ENCODE data around the gene SIPA1L3.
"Not testable (repeated sequence)": the region's sequence is repeated elsewhere in the genome, so short reads cannot be mapped to it uniquely, and the experiment has no call there.

DNA sequence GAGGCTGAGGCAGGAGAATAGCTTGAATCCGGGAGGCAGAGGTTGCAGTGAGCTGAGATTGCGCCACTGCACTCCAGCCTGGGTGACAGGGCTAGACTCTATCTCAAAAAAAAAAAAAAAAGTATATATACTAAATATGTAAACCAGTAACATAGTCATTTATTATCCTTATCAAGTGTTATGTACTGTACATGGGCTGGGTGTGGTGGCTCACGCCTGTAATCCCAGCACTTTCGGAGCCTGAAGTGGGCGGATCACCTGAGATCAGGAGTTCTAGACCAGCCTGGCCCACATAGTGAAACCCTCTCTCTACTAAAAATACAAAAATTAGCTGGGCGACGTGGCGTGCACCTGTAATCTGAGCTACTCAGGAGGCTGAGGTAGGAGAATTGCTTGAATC lies 17.6 kb downstream of the SIPA1L3 start:
- not testable (repeated sequence) for TF ChIP-seq POLR2AphosphoS5 (IDR thresholded peaks at IDR 0.05); EP300 (conservative IDR thresholded peaks at IDR 0.05; ENCODE audit: poor library complexity, severe bottlenecking); EZH2 (IDR thresholded peaks at IDR 0.05; ENCODE audit: borderline replicate concordance, insufficient read depth, low read length, poor library complexity, severe bottlenecking); SMC3 (conservative IDR thresholded peaks at IDR 0.05; ENCODE audit: poor library complexity); RAD21 (conservative IDR thresholded peaks at IDR 0.05)
- TF ChIP-seq, protein P1, sequence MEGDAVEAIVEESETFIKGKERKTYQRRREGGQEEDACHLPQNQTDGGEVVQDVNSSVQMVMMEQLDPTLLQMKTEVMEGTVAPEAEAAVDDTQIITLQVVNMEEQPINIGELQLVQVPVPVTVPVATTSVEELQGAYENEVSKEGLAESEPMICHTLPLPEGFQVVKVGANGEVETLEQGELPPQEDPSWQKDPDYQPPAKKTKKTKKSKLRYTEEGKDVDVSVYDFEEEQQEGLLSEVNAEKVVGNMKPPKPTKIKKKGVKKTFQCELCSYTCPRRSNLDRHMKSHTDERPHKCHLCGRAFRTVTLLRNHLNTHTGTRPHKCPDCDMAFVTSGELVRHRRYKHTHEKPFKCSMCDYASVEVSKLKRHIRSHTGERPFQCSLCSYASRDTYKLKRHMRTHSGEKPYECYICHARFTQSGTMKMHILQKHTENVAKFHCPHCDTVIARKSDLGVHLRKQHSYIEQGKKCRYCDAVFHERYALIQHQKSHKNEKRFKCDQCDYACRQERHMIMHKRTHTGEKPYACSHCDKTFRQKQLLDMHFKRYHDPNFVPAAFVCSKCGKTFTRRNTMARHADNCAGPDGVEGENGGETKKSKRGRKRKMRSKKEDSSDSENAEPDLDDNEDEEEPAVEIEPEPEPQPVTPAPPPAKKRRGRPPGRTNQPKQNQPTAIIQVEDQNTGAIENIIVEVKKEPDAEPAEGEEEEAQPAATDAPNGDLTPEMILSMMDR (IDR thresholded peaks at IDR 0.05; ENCODE audit: poor library complexity, severe bottlenecking): not testable (repeated sequence)
- TF ChIP-seq, protein P2, sequence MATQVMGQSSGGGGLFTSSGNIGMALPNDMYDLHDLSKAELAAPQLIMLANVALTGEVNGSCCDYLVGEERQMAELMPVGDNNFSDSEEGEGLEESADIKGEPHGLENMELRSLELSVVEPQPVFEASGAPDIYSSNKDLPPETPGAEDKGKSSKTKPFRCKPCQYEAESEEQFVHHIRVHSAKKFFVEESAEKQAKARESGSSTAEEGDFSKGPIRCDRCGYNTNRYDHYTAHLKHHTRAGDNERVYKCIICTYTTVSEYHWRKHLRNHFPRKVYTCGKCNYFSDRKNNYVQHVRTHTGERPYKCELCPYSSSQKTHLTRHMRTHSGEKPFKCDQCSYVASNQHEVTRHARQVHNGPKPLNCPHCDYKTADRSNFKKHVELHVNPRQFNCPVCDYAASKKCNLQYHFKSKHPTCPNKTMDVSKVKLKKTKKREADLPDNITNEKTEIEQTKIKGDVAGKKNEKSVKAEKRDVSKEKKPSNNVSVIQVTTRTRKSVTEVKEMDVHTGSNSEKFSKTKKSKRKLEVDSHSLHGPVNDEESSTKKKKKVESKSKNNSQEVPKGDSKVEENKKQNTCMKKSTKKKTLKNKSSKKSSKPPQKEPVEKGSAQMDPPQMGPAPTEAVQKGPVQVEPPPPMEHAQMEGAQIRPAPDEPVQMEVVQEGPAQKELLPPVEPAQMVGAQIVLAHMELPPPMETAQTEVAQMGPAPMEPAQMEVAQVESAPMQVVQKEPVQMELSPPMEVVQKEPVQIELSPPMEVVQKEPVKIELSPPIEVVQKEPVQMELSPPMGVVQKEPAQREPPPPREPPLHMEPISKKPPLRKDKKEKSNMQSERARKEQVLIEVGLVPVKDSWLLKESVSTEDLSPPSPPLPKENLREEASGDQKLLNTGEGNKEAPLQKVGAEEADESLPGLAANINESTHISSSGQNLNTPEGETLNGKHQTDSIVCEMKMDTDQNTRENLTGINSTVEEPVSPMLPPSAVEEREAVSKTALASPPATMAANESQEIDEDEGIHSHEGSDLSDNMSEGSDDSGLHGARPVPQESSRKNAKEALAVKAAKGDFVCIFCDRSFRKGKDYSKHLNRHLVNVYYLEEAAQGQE (IDR thresholded peaks at IDR 0.05; ENCODE audit: borderline replicate concordance): not testable (repeated sequence)

Data from neural cell (in vitro differentiated cells).